H1 (cell line): Measurements from ENCODE around the gene APP. TPM values are rescaled to one million over a fixed set of nuclear protein-coding genes. Genes with fewer than 3 reads are reported as not detected.

Experiments used
- CTCF ChIA-PET: fragments of 300-600 bp; sonication (Branson Sonifier 250); formaldehyde crosslinking; loops from one replicate; lab custom pipeline; 2021; ENCODE audit not compliant: partially characterized antibody; lab: Charles Lee
- POLR2A ChIA-PET: fragments of 300-600 bp; sonication (Branson Sonifier 250); formaldehyde crosslinking; loops from one replicate; lab custom pipeline; 2021; ENCODE audit warnings: inconsistent platforms; ENCODE audit not compliant: partially characterized antibody; lab: Charles Lee
- DNase-seq, 2 experiments: peaks; one replicate each; pipeline versions ENCODE4 v3.0.0 to v3.0.0-alpha.2; 2010 to 2022; ENCODE audit warnings: low spot score in 2 of 2, low read depth in 1 of 2, mixed read lengths in 1 of 2
- FAIRE-seq: peaks from 2 replicates; lab custom pipeline; 2011; peaks lifted over from hg19 to GRCh38; lab: Jason Lieb, UNC
- H2AFZ ChIP-seq: 2 replicates; pipeline ENCODE4 v1.8.1; 2012; ENCODE audit warnings: low read length, inconsistent platforms
- H2AK5ac ChIP-seq: 2 replicates; pipeline ENCODE4 v1.6.1; 2013; ENCODE audit warnings: low read depth, low read length
- H2BK120ac ChIP-seq: replicated peaks from 2 replicates; pipeline ENCODE3; 2013; ENCODE audit warnings: low read depth, low read length, inconsistent platforms
- H2BK12ac ChIP-seq: 2 replicates; pipeline ENCODE4 v1.6.1; 2013; ENCODE audit warnings: low read depth, low read length
- H2BK15ac ChIP-seq: 2 replicates; pipeline ENCODE4 v1.6.1; 2013; ENCODE audit warnings: low read length
- H2BK20ac ChIP-seq: 2 replicates; pipeline ENCODE4 v1.6.1; 2013; ENCODE audit warnings: low read length
- H2BK5ac ChIP-seq: 2 replicates; pipeline ENCODE4 v1.6.1; 2013; ENCODE audit warnings: low read depth, low read length
- H3K14ac ChIP-seq: 2 replicates; pipeline ENCODE4 v1.6.1; 2013; ENCODE audit warnings: inconsistent platforms; ENCODE audit not compliant: insufficient read length
- H3K18ac ChIP-seq: 2 replicates; pipeline ENCODE4 v1.6.1; 2013; ENCODE audit warnings: low read length; ENCODE audit errors: extremely low read depth
- H3K23ac ChIP-seq: 2 replicates; pipeline ENCODE4 v1.6.1; 2013; ENCODE audit warnings: inconsistent platforms; ENCODE audit not compliant: insufficient read length
- H3K23me2 ChIP-seq: 2 replicates; pipeline ENCODE4 v1.6.1; 2013; ENCODE audit warnings: low read depth, low read length
- H3K27ac ChIP-seq: 2 replicates; pipeline ENCODE4 v1.6.1; 2011; ENCODE audit warnings: low read depth, low read length, inconsistent platforms
- H3K27me3 ChIP-seq, 4 experiments: replicated peaks in 1 of 4; 1 replicate in 1 of 4; 2 replicates in 3 of 4; pipeline versions ENCODE4 v1.6.1 to v1.8.1; 2011 to 2013; ENCODE audit warnings: low read length in 3 of 4, mild to moderate bottlenecking in 3 of 4, inconsistent platforms in 2 of 4, mixed read lengths in 2 of 4, moderate library complexity in 1 of 4; ENCODE audit not compliant: control insufficient read depth in 3 of 4, insufficient read depth in 3 of 4; ENCODE audit errors: extremely low read depth in 1 of 4
- H3K36me3 ChIP-seq, 4 experiments: 2 replicates each; pipeline versions ENCODE4 v1.6.1 to v1.8.1; 2011 to 2013; ENCODE audit warnings: mild to moderate bottlenecking in 4 of 4, low read length in 3 of 4, moderate library complexity in 2 of 4, control low read depth in 1 of 4, inconsistent platforms in 1 of 4; ENCODE audit not compliant: insufficient read depth in 4 of 4, control insufficient read depth in 2 of 4
- H3K4ac ChIP-seq: replicated peaks from 2 replicates; pipeline ENCODE3; 2013; ENCODE audit warnings: low read length, low read depth, mixed read lengths, inconsistent platforms; ENCODE audit not compliant: insufficient read length
- H3K4me1 ChIP-seq, 4 experiments: replicated peaks in 1 of 4; 1 replicate in 1 of 4; 2 replicates in 3 of 4; pipeline versions ENCODE4 v1.6.1 to v1.8.1; 2011 to 2013; ENCODE audit warnings: low read length in 3 of 4, inconsistent platforms in 2 of 4, mixed read lengths in 1 of 4; ENCODE audit not compliant: insufficient read depth in 4 of 4, control insufficient read depth in 3 of 4
- H3K4me2 ChIP-seq, 2 experiments: 2 replicates each; pipeline versions ENCODE4 v1.6.1 to v1.8.1; 2011 to 2013; ENCODE audit warnings: low read depth in 2 of 2, low read length in 2 of 2, control low read depth in 1 of 2, inconsistent platforms in 1 of 2, mild to moderate bottlenecking in 1 of 2; ENCODE audit not compliant: insufficient read depth in 1 of 2
- H3K4me3 ChIP-seq, 4 experiments: fragments of 200-600, 300-600 bp in 1 of 4; sonication (generic), shearing (Covaris generic), sonication (Bioruptor Twin) in 1 of 4; 2 replicates each; pipeline versions ENCODE4 v1.5.1 to v1.8.1; 2011 to 2016; ENCODE audit warnings: low read length in 4 of 4, low read depth in 3 of 4, control low read depth in 2 of 4, inconsistent platforms in 2 of 4, mild to moderate bottlenecking in 2 of 4, mixed read lengths in 1 of 4, moderate library complexity in 1 of 4; ENCODE audit not compliant: insufficient read depth in 2 of 4; ENCODE audit errors: extremely low read depth in 1 of 4
- H3K56ac ChIP-seq: replicated peaks from 2 replicates; pipeline ENCODE3; 2013; ENCODE audit warnings: low read depth, mild to moderate bottlenecking, mixed read lengths, low read length, inconsistent platforms; ENCODE audit not compliant: insufficient read length
- H3K79me1 ChIP-seq: 2 replicates; pipeline ENCODE4 v1.6.1; 2013; ENCODE audit warnings: low read depth, low read length, control low read depth
- H3K79me2 ChIP-seq, 2 experiments: 2 replicates each; pipeline versions ENCODE4 v1.6.1 to v1.8.1; 2012 to 2013; ENCODE audit warnings: low read length in 2 of 2, mild to moderate bottlenecking in 2 of 2, inconsistent platforms in 1 of 2; ENCODE audit not compliant: insufficient read depth in 2 of 2, control insufficient read depth in 1 of 2
- H3K9ac ChIP-seq, 4 experiments: replicated peaks in 1 of 4; 1 replicate in 1 of 4; 2 replicates in 3 of 4; pipeline versions ENCODE4 v1.6.1 to v1.8.1; 2011 to 2013; ENCODE audit warnings: low read depth in 3 of 4, low read length in 3 of 4, control low read depth in 2 of 4, mild to moderate bottlenecking in 2 of 4, moderate library complexity in 2 of 4, inconsistent platforms in 1 of 4; ENCODE audit errors: extremely low read depth in 1 of 4
- H3K9me3 ChIP-seq, 2 experiments: 2 replicates each; pipeline versions ENCODE4 v1.6.1 to v1.8.1; 2012 to 2013; ENCODE audit warnings: mild to moderate bottlenecking in 2 of 2, moderate library complexity in 2 of 2, control low read depth in 1 of 2, inconsistent platforms in 1 of 2, low read depth in 1 of 2, low read length in 1 of 2, mixed read lengths in 1 of 2; ENCODE audit not compliant: insufficient read depth in 2 of 2
- H4K20me1 ChIP-seq, 2 experiments: replicated peaks in 1 of 2; 2 replicates each; pipeline versions ENCODE3 to v1.8.1; 2011 to 2013; ENCODE audit warnings: inconsistent platforms in 2 of 2, low read length in 2 of 2, mild to moderate bottlenecking in 1 of 2; ENCODE audit not compliant: insufficient read depth in 2 of 2, control insufficient read depth in 1 of 2
- H4K5ac ChIP-seq: 2 replicates; pipeline ENCODE4 v1.6.1; 2013; ENCODE audit warnings: low read length, low read depth, mixed read lengths, inconsistent platforms; ENCODE audit not compliant: insufficient read length
- H4K8ac ChIP-seq: 2 replicates; pipeline ENCODE4 v1.8.0; 2013; ENCODE audit warnings: mild to moderate bottlenecking, moderate library complexity, low read length, inconsistent platforms; ENCODE audit not compliant: insufficient read depth; ENCODE audit errors: extremely low read depth
- H4K91ac ChIP-seq: replicated peaks from 2 replicates; pipeline ENCODE3; 2013; ENCODE audit warnings: low read length, mixed read lengths, inconsistent platforms; ENCODE audit not compliant: insufficient read length
- ATF2 ChIP-seq: IDR thresholded peaks from 2 replicates; pipeline ENCODE4 v1.6.1; 2012; ENCODE audit warnings: low read length, inconsistent platforms
- CHD1 ChIP-seq: IDR thresholded peaks from 2 replicates; pipeline ENCODE4 v1.6.1; 2012; ENCODE audit warnings: low read depth, low read length, improper control_type of control experiment
- SIRT6 ChIP-seq: IDR thresholded peaks from one replicate; pipeline ENCODE4 v1.7.1; 2012; ENCODE audit warnings: low read length, inconsistent platforms
- SP1 ChIP-seq: IDR thresholded peaks from 2 replicates; pipeline ENCODE4 v1.6.1; 2011; ENCODE audit warnings: low read depth, low read length
- WGBS, 2 experiments: shearing (Covaris generic) in 1 of 2; methylation state at CpG; one replicate each; pipeline versions ENCODE4 v1.1.6 to v1.1.7; 2013 to 2015; ENCODE audit warnings: low lambda C conversion rate in 2 of 2, mixed read lengths in 2 of 2, inconsistent platforms in 1 of 2, low coverage in 1 of 2, missing lambda C conversion rate in 1 of 2; ENCODE audit not compliant: insufficient replicate concordance in 2 of 2, insufficient coverage in 1 of 2, insufficient read length in 1 of 2; ENCODE audit errors: extremely low coverage in 1 of 2, missing lambda C conversion rate in 1 of 2; 5-methylcytosine and 5-hydroxymethylcytosine counted together
- polyA plus RNA-seq, 7 experiments: library from polyadenylated mRNA; depleted of rRNA in 3 of 7; stranded (reverse) in 5 of 7; unstranded in 2 of 7; fragments of >200 nt in 5 of 7; fragments of 200-250 nt in 2 of 7; gene quantifications; 1 replicate in 5 of 7; 2 replicates in 1 of 7; 4 replicates in 1 of 7; pipeline versions ENCODE4 v1.2.1 to v1.2.3, GENCODE V29; 2011 to 2013; ENCODE audit warnings: missing spikeins in 2 of 7, mixed read lengths in 2 of 7
- total RNA-seq: library from RNA; stranded (reverse); fragmentation: NEBNext Ultra II Directional; extraction: Animal tissue kit (Norgen Biotek cat#: 25700); gene quantifications from 2 replicates; pipeline ENCODE4 v1.2.1, GENCODE V29; 2021

APP gene
- total and polyA plus RNA-seq, 2 of the 8 experiments (the other 6 are each of a cell fraction or from before 2014, with no cell fraction given) = 375 to 551 TPM

GRCh38 chr21:26060335-26061115, 110.0 kb downstream of the APP start:
- Histone ChIP-seq H3K9me3 (no peaks in the 10 kb centered on the region), H3K9ac (no peak overlapping the region), H3K18ac (no peak overlapping the region), H2BK120ac (no peak overlapping the region), H3K4me2 (no peak overlapping the region), H3K23me2 (no peaks in the 10 kb centered on the region), H2BK12ac (no peak overlapping the region), H4K5ac (no peak overlapping the region), H2BK15ac (no peak overlapping the region), H3K14ac (no peak overlapping the region), H4K20me1 (peaks cover 7 to 8% of the 10 kb centered on the region in 2 experiments), H3K27ac (no peak overlapping the region; the same call in 1 of the 2 replicates), H2BK5ac (no peak overlapping the region), H4K8ac (no peak overlapping the region; the same call in 1 of the 2 replicates), H3K79me1 (peaks cover 9% of the 10 kb centered on the region), H3K23ac (no peak overlapping the region), H3K27me3 (no peaks in the 10 kb centered on the region), H3K4me1 (peaks cover 0 to 10% (median 4%) of the 10 kb centered on the region in 4 experiments; a peak in 4 of 7 replicates), H3K4ac (no peak overlapping the region), H2AK5ac (no peak overlapping the region), H3K79me2 (peaks cover 7 to 95% of the 10 kb centered on the region in 2 experiments; a peak in 3 of 4 replicates), H3K4me3 (no peak overlapping the region), H3K56ac (no peak overlapping the region), H2BK20ac (no peak overlapping the region), H2AFZ (no peak overlapping the region), H4K91ac (no peak overlapping the region), H3K36me3 (peaks cover 0 to 3% (median 0%) of the 10 kb centered on the region in 4 experiments; a peak in 2 of 8 replicates)
- no peak for FAIRE-seq
- WGBS, 2 experiments = 89% methylated on average over 7 of the region's 7 CpGs; no CpG with 5 or more reads in 1 of the 2 experiments
- CTCF ChIA-PET = interaction anchor here (1.1 kb wide), 1 partner anchor 9 kb away, joined by 3 read pairs; no protein-coding TSS in a partner anchor
- DNase-seq = no peak
- no peak for TF ChIP-seq ATF2
- no peak for TF ChIP-seq SIRT6
- TF ChIP-seq CHD1 = no peak
- TF ChIP-seq SP1 = no peak
- POLR2A ChIA-PET = no interaction called here
